Fibroblast of lung (primary cell): Measurements from ENCODE around the gene CUBN. TPM values are rescaled to one million over a fixed set of nuclear protein-coding genes. Genes with fewer than 3 reads are reported as not detected.

Experiments used
- DNase-seq, 2 donors: peaks; one replicate each; pipeline versions ENCODE4 v3.0.0 to v3.0.0-alpha.2; 2010; ENCODE audit warnings: low read depth in 2 of 2
- H2AFZ ChIP-seq: 2 replicates; pipeline ENCODE4 v1.5.1; 2012; ENCODE audit warnings: low read length, control low read depth, inconsistent platforms
- H3K27ac ChIP-seq: 2 replicates; pipeline ENCODE4 v1.5.1; 2011; ENCODE audit warnings: low read length, control low read depth; ENCODE audit not compliant: insufficient read depth
- H3K27me3 ChIP-seq: 2 replicates; pipeline ENCODE4 v1.5.1; 2011; ENCODE audit warnings: mild to moderate bottlenecking, low read length; ENCODE audit not compliant: control insufficient read depth, insufficient read depth
- H3K36me3 ChIP-seq: 2 replicates; pipeline ENCODE4 v1.5.1; 2011; ENCODE audit warnings: low read length; ENCODE audit not compliant: control insufficient read depth, insufficient read depth
- H3K4me1 ChIP-seq: 2 replicates; pipeline ENCODE4 v1.5.1; 2011; ENCODE audit warnings: low read length; ENCODE audit not compliant: control insufficient read depth, insufficient read depth; ENCODE audit errors: extremely low read depth
- H3K4me2 ChIP-seq: 2 replicates; pipeline ENCODE4 v1.5.1; 2011; ENCODE audit warnings: low read length, control low read depth; ENCODE audit not compliant: insufficient read depth; ENCODE audit errors: extremely low read depth
- H3K4me3 ChIP-seq, 4 experiments: fragments of 200-600 bp in 1 of 4; sonication (generic) in 1 of 4; replicated peaks in 1 of 4; 2 replicates each; pipeline ENCODE4 v1.5.1; 2011 to 2016; ENCODE audit warnings: low read length in 4 of 4, low read depth in 3 of 4, mild to moderate bottlenecking in 3 of 4, control low read depth in 2 of 4, inconsistent platforms in 1 of 4, mixed read lengths in 1 of 4; ENCODE audit not compliant: insufficient read depth in 1 of 4; ENCODE audit errors: control extremely low read depth in 1 of 4
- H3K79me2 ChIP-seq: 2 replicates; pipeline ENCODE4 v1.5.1; 2012; ENCODE audit warnings: mild to moderate bottlenecking, low read length, inconsistent platforms; ENCODE audit not compliant: control insufficient read depth, insufficient read depth
- H3K9ac ChIP-seq: 2 replicates; pipeline ENCODE4 v1.5.1; 2011; ENCODE audit warnings: mild to moderate bottlenecking, low read length, control low read depth; ENCODE audit not compliant: insufficient read depth
- H3K9me3 ChIP-seq: 2 replicates; pipeline ENCODE4 v1.5.1; 2012; ENCODE audit warnings: low read depth, low read length; ENCODE audit not compliant: control insufficient read depth, insufficient read depth
- H4K20me1 ChIP-seq: 2 replicates; pipeline ENCODE4 v1.5.1; 2011; ENCODE audit warnings: low read length; ENCODE audit not compliant: control insufficient read depth, insufficient read depth; ENCODE audit errors: extremely low read depth
- CTCF ChIP-seq, 2 donors: IDR thresholded peaks in 1 of 2; conservative IDR thresholded peaks in 1 of 2; 1 replicate in 1 of 2; 2 replicates in 1 of 2; pipeline ENCODE4 v1.5.1; 2011 to 2012; ENCODE audit warnings: low read length in 2 of 2, control low read depth in 1 of 2, inconsistent platforms in 1 of 2, low read depth in 1 of 2, mild to moderate bottlenecking in 1 of 2
- EZH2 ChIP-seq: IDR thresholded peaks from 2 replicates; pipeline ENCODE4 v1.5.1; 2012; ENCODE audit warnings: low read length, control low read depth, mild to moderate bottlenecking; ENCODE audit errors: missing control alignments
- polyA minus RNA-seq: library from RNA; depleted of rRNA, polyadenylated mRNA; stranded (reverse); fragments of >200 nt; gene quantifications from 2 replicates; pipeline ENCODE4 v1.2.3, GENCODE V29; 2011; ENCODE audit warnings: low replicate concordance
- polyA plus RNA-seq, 2 donors: library from polyadenylated mRNA; depleted of rRNA in 1 of 2; stranded (reverse) in 1 of 2; unstranded in 1 of 2; fragments of >200 nt; gene quantifications; 2 replicates each; pipeline ENCODE4 v1.2.1, GENCODE V29; 2011 to 2012; ENCODE audit warnings: missing spikeins in 1 of 2
- total RNA-seq: library from RNA; depleted of rRNA; stranded (reverse); fragments of >200 nt; gene quantifications from 2 replicates; pipeline ENCODE4 v1.2.1, GENCODE V29; 2014

Gene CUBN
- total RNA-seq (0.51 and 1.3 TPM in 2 replicates), polyA plus RNA-seq (1.1 and 1.5 TPM in 2 replicates), polyA minus RNA-seq (0.30 TPM in 1 of 2 replicates, not detected in the other)
- polyA plus RNA-seq (2012) = 0.41 and 0.45 TPM in 2 replicates

DNA sequence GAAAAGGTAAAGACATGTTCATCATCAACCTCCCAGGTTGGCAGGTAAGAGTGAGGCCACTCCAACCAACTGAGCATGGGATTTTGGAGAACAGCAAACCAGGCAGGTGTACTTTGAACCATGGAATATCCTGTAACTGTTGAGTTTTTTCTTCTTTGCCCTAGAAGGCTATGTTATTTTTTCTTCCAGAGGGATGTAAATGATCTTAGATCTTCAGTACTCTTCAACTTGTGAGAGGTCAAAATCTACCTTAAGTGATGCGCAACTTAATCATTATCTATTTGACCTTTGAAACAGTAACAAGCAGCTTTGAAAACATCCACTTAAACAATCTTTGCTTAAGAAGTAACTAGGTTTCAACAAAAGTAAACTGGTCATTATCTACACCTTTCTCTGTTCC, at the start of gene CUBN:
Gene CUBN, minus strand, starts transcription at position 71 of the 400 bp plus-strand sequence. Its CDS starts 46 bp downstream, at position 25.
- H4K20me1 ChIP-seq = no peaks in the 10 kb centered on the region
- H3K9me3 ChIP-seq = no peaks in the 10 kb centered on the region
- DNase-seq = no peak
- no peaks in the 10 kb centered on the region for H3K4me1 ChIP-seq
- H3K4me2 ChIP-seq = no peak within 1 kb of the TSS
- TF ChIP-seq EZH2 = no peak
- no peak for TF ChIP-seq CTCF (conservative IDR thresholded peaks at IDR 0.05 in 1 of 2, IDR thresholded peaks at IDR 0.05 in 1 of 2; ENCODE audit: low read depth in 1 of 2, low read length in 2 of 2)
- no peaks in the 10 kb centered on the region for H3K27me3 ChIP-seq
- H3K36me3 ChIP-seq = no peaks in the 10 kb centered on the region
- H3K27ac ChIP-seq = no peak within 1 kb of the TSS
- no peak within 1 kb of the TSS for H2AFZ ChIP-seq
- no peak within 1 kb of the TSS for H3K9ac ChIP-seq
- no peaks in the 10 kb centered on the region for H3K79me2 ChIP-seq
- no peak within 1 kb of the TSS for H3K4me3 ChIP-seq

DNA sequence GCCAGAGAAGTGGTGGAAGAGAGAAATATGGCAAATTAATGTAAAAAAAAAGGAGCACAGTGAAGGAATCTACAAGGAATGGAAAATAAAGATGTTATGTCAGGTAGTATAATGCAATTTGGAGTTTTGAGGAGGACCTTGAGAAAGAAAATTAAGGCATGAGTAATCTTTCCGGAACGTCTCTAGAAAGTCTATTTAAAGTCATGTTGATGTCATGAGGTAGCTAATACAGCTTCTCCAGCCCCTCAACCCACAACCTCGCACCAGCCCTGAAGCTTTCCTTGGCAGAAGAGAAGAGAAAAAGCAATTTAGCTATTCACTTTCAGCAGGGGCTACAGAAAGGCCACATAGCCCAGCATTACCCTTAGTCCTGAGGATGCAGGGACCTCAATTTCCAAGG, 49.4 kb upstream of the CUBN start:
- Histone ChIP-seq H2AFZ (no peak overlapping the region), H3K9ac (no peak overlapping the region), H3K36me3 (no peaks in the 10 kb centered on the region), H4K20me1 (no peaks in the 10 kb centered on the region), H3K79me2 (no peaks in the 10 kb centered on the region), H3K27ac (no peak overlapping the region), H3K4me2 (no peak overlapping the region), H3K4me1 (no peaks in the 10 kb centered on the region), H3K27me3 (no peaks in the 10 kb centered on the region), H3K4me3 (no peak overlapping the region), H3K9me3 (no peaks in the 10 kb centered on the region)
- peak in 1 of 2 donors; percentile 82 for DNase-seq
- TF ChIP-seq EZH2 (no peak), CTCF (conservative IDR thresholded peaks at IDR 0.05 in 1 of 2, IDR thresholded peaks at IDR 0.05 in 1 of 2; ENCODE audit: low read depth in 1 of 2, low read length in 2 of 2) (no peak)

DNA sequence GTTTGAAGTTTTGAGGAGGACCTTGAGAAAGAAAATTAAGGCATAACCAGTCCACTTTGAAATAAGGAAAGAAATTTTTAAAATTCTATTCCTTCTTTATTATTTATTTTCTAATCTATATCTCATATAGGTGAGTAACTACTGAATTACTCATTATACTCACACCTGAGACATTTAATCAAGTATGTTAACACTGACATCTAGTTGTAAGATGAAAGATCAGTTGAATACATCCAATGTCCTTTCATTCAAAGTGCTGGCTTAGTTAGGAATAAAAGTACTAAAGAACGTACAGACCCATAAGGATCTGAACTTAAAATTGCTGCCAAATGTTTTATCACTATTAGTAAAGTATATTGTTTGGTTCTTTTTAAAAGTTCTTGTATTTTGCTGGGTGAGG, 48.4 kb upstream of the CUBN start:
- H3K79me2 ChIP-seq = no peaks in the 10 kb centered on the region
- H4K20me1 ChIP-seq = no peaks in the 10 kb centered on the region
- H3K27me3 ChIP-seq = no peaks in the 10 kb centered on the region
- no peak overlapping the region for H3K27ac ChIP-seq
- H3K4me3 ChIP-seq = no peak overlapping the region
- no peak for DNase-seq
- no peak overlapping the region for H3K9ac ChIP-seq
- H2AFZ ChIP-seq = no peak overlapping the region
- no peak for TF ChIP-seq CTCF (conservative IDR thresholded peaks at IDR 0.05 in 1 of 2, IDR thresholded peaks at IDR 0.05 in 1 of 2; ENCODE audit: low read depth in 1 of 2, low read length in 2 of 2)
- H3K4me2 ChIP-seq = no peak overlapping the region
- no peaks in the 10 kb centered on the region for H3K36me3 ChIP-seq
- no peaks in the 10 kb centered on the region for H3K4me1 ChIP-seq
- no peaks in the 10 kb centered on the region for H3K9me3 ChIP-seq
